HepG2 (cell line): ENCODE measurements around the gene DCTN1. TPM values are rescaled to one million over a fixed set of nuclear protein-coding genes. Genes with fewer than 3 reads are reported as not detected.

ENCODE experiments used
- AHR ChIP-seq: IDR thresholded peaks from 2 replicates; pipeline ENCODE4 v1.6.1; 2018; ENCODE audit warnings: missing genetic modification reagents, missing compliant biosample characterization
- BHLHE40 ChIP-seq: IDR thresholded peaks from 2 replicates; pipeline ENCODE4 v1.6.1; 2011; ENCODE audit warnings: low read length, improper control_type of control experiment
- ELF4 ChIP-seq: sonication (generic); formaldehyde crosslinking; IDR thresholded peaks from 2 replicates; pipeline ENCODE4 v1.5.0; 2020; ENCODE audit warnings: missing genetic modification reagents, mild to moderate bottlenecking, moderate library complexity, borderline replicate concordance
- ETV6 ChIP-seq: sonication (generic); formaldehyde crosslinking; conservative IDR thresholded peaks from 2 replicates; pipeline ENCODE4 v1.4.0; 2020; ENCODE audit warnings: missing genetic modification reagents
- FOXO1 ChIP-seq: sonication (generic); formaldehyde crosslinking; IDR thresholded peaks from 2 replicates; pipeline ENCODE4 v1.4.0; 2020; ENCODE audit warnings: missing genetic modification reagents
- KDM6A ChIP-seq: IDR thresholded peaks from 2 replicates; pipeline ENCODE4 v1.6.1; 2016; ENCODE audit warnings: low read depth
- MZF1 ChIP-seq: sonication (generic); formaldehyde crosslinking; IDR thresholded peaks from 2 replicates; pipeline ENCODE4 v1.8.1; 2023; ENCODE audit warnings: mild to moderate bottlenecking, missing genetic modification reagents, borderline replicate concordance
- RERE ChIP-seq: IDR thresholded peaks from 2 replicates; pipeline ENCODE4 v1.6.1; 2016; ENCODE audit warnings: low read depth, missing genetic modification reagents, missing compliant biosample characterization
- SOX5 ChIP-seq: IDR thresholded peaks from 2 replicates; pipeline ENCODE4 v1.6.1; 2016; ENCODE audit warnings: borderline replicate concordance
- SOX6 ChIP-seq, 2 experiments: fragments of 450-650 bp in 1 of 2; sonication (generic) in 1 of 2; formaldehyde crosslinking in 1 of 2; IDR thresholded peaks; 2 replicates each; pipeline versions ENCODE4 v1.4.0 to v1.6.1; 2017 to 2020; ENCODE audit warnings: antibody characterized with exemption in 1 of 2, mild to moderate bottlenecking in 1 of 2, missing genetic modification reagents in 1 of 2
- ZBTB21 ChIP-seq: sonication (generic); formaldehyde crosslinking; IDR thresholded peaks from 2 replicates; pipeline ENCODE4 v1.4.0; 2020; ENCODE audit warnings: missing genetic modification reagents
- ZBTB7A ChIP-seq: sonication (generic); formaldehyde crosslinking; IDR thresholded peaks from 2 replicates; pipeline ENCODE4 v1.8.0; 2022; ENCODE audit warnings: mild to moderate bottlenecking, missing genetic modification reagents
- ZNF558 ChIP-seq: sonication (generic); formaldehyde crosslinking; IDR thresholded peaks from 2 replicates; pipeline ENCODE4 v1.9.0; 2022; ENCODE audit warnings: mild to moderate bottlenecking, missing genetic modification reagents, borderline replicate concordance
- ZNF569 ChIP-seq: sonication (generic); formaldehyde crosslinking; IDR thresholded peaks from 2 replicates; pipeline ENCODE4 v1.5.0; 2020; ENCODE audit warnings: mild to moderate bottlenecking, missing genetic modification reagents, moderate library complexity, borderline replicate concordance
- ZNF879 ChIP-seq: sonication (generic); formaldehyde crosslinking; IDR thresholded peaks from 2 replicates; pipeline ENCODE4 v1.8.1; 2023; ENCODE audit warnings: missing genetic modification reagents
- polyA plus RNA-seq, 8 experiments: library from polyadenylated mRNA; depleted of rRNA in 3 of 8; stranded (reverse) in 7 of 8; unstranded in 1 of 8; fragments of >200 nt; fragmentation: Illumina TruSeq in 4 of 8; extraction: Trizol in 4 of 8; gene quantifications; 2 replicates each; pipeline versions ENCODE4 v1.2.1 to v1.2.3, GENCODE V29; 2011 to 2016; ENCODE audit warnings: low read depth in 4 of 8, missing spikeins in 1 of 8, mixed read lengths in 1 of 8; ENCODE audit not compliant: insufficient read depth in 1 of 8
- total RNA-seq, 5 experiments: library from RNA; depleted of rRNA; stranded (reverse); fragments of >200 nt; fragmentation: Illumina TruSeq; extraction: Trizol; gene quantifications; 2 replicates each; pipeline ENCODE4 v1.2.3, GENCODE V29; 2016; ENCODE audit warnings: low read depth in 1 of 5
- TF ChIP-seq, protein P1 (sequence below): sonication (generic); formaldehyde crosslinking; IDR thresholded peaks from 2 replicates; pipeline ENCODE4 v1.9.0; 2022; ENCODE audit warnings: missing genetic modification reagents, mild to moderate bottlenecking, borderline replicate concordance
- TF ChIP-seq, protein P2 (sequence below), 2 experiments: fragments of 450-650 bp in 1 of 2; sonication (generic) in 1 of 2; formaldehyde crosslinking; IDR thresholded peaks; 2 replicates each; pipeline versions ENCODE4 v1.5.0 to v1.8.0; 2020 to 2022; ENCODE audit warnings: mild to moderate bottlenecking in 1 of 2, missing genetic modification reagents in 1 of 2
- TF ChIP-seq, protein P3 (sequence below): sonication (generic); formaldehyde crosslinking; IDR thresholded peaks from 2 replicates; pipeline ENCODE4 v1.4.0; 2020; ENCODE audit warnings: mild to moderate bottlenecking, missing genetic modification reagents, borderline replicate concordance

The DCTN1 gene
- total and polyA plus RNA-seq, 2 of the 13 experiments (the other 11 are each of a cell fraction or from before 2014, with no cell fraction given): 73.2 to 122 TPM

GRCh38 chr2:74391580-74392448, 11.7 kb upstream of the DCTN1 start (continued):
- TF ChIP-seq ZBTB7A (peak; percentile 95), MZF1 (0 out of 2 replicates have a peak, but pooled peaks have one; percentile 41), ELF4 (CRISPR knock-in tag) (no peak), ZNF569 (CRISPR knock-in tag) (no peak), ZBTB21 (no peak; the same call in 1 of the 2 replicates), ZNF558 (no peak), RERE (peak; percentile 35; the same call in 1 of the 2 replicates), ETV6 (CRISPR knock-in tag) (no peak; the same call in 1 of the 2 replicates), KDM6A (CRISPR knock-in tag) (no peak; the same call in 1 of the 2 replicates), SOX6 (IDR thresholded peaks at IDR 0.05) (no peak), SOX6 (CRISPR knock-in tag; IDR thresholded peaks at IDR 0.05) (peak; percentile 28; the same call in 1 of the 2 replicates), BHLHE40 (0 out of 2 replicates have a peak, but pooled peaks have one; percentile 7), AHR (CRISPR knock-in tag) (peak; percentile 96), ZNF879 (CRISPR knock-in tag) (no peak), SOX5 (CRISPR knock-in tag) (peak; percentile 23; the same call in 1 of the 2 replicates), FOXO1 (CRISPR knock-in tag) (peak; percentile 33; the same call in 1 of the 2 replicates)
- TF ChIP-seq, protein P1, sequence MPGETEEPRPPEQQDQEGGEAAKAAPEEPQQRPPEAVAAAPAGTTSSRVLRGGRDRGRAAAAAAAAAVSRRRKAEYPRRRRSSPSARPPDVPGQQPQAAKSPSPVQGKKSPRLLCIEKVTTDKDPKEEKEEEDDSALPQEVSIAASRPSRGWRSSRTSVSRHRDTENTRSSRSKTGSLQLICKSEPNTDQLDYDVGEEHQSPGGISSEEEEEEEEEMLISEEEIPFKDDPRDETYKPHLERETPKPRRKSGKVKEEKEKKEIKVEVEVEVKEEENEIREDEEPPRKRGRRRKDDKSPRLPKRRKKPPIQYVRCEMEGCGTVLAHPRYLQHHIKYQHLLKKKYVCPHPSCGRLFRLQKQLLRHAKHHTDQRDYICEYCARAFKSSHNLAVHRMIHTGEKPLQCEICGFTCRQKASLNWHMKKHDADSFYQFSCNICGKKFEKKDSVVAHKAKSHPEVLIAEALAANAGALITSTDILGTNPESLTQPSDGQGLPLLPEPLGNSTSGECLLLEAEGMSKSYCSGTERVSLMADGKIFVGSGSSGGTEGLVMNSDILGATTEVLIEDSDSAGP (CRISPR knock-in tag): peak; percentile 79
- TF ChIP-seq, protein P2, sequence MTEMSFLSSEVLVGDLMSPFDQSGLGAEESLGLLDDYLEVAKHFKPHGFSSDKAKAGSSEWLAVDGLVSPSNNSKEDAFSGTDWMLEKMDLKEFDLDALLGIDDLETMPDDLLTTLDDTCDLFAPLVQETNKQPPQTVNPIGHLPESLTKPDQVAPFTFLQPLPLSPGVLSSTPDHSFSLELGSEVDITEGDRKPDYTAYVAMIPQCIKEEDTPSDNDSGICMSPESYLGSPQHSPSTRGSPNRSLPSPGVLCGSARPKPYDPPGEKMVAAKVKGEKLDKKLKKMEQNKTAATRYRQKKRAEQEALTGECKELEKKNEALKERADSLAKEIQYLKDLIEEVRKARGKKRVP (CRISPR knock-in tag; IDR thresholded peaks at IDR 0.05): peak in 1 of 2 experiments; percentile 54; a peak in 2 of 4 replicates
- TF ChIP-seq, protein P3, sequence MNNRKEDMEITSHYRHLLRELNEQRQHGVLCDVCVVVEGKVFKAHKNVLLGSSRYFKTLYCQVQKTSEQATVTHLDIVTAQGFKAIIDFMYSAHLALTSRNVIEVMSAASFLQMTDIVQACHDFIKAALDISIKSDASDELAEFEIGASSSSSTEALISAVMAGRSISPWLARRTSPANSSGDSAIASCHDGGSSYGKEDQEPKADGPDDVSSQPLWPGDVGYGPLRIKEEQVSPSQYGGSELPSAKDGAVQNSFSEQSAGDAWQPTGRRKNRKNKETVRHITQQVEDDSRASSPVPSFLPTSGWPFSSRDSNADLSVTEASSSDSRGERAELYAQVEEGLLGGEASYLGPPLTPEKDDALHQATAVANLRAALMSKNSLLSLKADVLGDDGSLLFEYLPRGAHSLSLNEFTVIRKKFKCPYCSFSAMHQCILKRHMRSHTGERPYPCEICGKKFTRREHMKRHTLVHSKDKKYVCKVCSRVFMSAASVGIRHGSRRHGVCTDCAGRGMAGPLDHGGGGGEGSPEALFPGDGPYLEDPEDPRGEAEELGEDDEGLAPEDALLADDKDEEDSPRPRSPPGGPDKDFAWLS: no peak
